NB4 (cell line): Measurements from ENCODE around the gene ADAM12.

Experiments used
- MAX ChIP-seq: IDR thresholded peaks from 2 replicates; pipeline ENCODE4 v1.6.1; 2011; ENCODE audit warnings: low read depth, low read length
- MYC ChIP-seq: IDR thresholded peaks from 2 replicates; pipeline ENCODE4 v1.6.1; 2011; ENCODE audit warnings: low read depth, low read length
- POLR2A ChIP-seq: IDR thresholded peaks from 2 replicates; pipeline ENCODE4 v1.6.1; 2011; ENCODE audit warnings: mild to moderate bottlenecking; ENCODE audit not compliant: insufficient read length; ENCODE audit errors: extremely low read depth
- TF ChIP-seq, protein P1 (sequence below): IDR thresholded peaks from one replicate; pipeline ENCODE4 v1.5.1; 2012; ENCODE audit warnings: low read depth, low read length

GRCh38 chr10:126156503-126156902 lies 231.8 kb downstream of the ADAM12 start:
- TF ChIP-seq, protein P1, sequence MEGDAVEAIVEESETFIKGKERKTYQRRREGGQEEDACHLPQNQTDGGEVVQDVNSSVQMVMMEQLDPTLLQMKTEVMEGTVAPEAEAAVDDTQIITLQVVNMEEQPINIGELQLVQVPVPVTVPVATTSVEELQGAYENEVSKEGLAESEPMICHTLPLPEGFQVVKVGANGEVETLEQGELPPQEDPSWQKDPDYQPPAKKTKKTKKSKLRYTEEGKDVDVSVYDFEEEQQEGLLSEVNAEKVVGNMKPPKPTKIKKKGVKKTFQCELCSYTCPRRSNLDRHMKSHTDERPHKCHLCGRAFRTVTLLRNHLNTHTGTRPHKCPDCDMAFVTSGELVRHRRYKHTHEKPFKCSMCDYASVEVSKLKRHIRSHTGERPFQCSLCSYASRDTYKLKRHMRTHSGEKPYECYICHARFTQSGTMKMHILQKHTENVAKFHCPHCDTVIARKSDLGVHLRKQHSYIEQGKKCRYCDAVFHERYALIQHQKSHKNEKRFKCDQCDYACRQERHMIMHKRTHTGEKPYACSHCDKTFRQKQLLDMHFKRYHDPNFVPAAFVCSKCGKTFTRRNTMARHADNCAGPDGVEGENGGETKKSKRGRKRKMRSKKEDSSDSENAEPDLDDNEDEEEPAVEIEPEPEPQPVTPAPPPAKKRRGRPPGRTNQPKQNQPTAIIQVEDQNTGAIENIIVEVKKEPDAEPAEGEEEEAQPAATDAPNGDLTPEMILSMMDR = no peak
- TF ChIP-seq POLR2A (no peak), MYC (no peak), MAX (no peak)
